ENCODE measurements around the gene TSPAN11. TPM values are rescaled to one million over a fixed set of nuclear protein-coding genes. Genes with fewer than 3 reads are reported as not detected.

The TSPAN11 gene
- total RNA-seq, 1 donor from 2014 or later: 12.4 TPM

DNA sequence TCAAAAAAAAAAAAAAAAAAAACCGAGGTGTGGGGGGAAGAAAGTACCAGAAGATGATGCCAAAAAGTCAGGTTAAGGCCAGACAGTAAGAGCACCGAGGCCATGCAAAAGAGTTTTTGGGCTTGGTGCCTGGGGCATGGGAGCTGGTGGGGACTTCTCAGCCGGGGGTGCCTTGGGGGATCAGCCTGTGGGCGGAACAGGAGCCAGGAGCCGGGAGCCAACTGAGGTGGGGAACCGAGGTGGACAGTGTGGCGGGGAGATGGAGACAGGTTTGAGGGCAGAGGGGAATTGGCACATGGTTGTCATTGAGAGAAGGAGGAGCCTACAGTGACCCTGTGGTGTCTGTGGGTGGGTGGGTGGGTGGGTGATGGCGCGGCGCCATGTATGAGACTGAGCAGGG is 33.2 kb downstream of the TSPAN11 start:
- Mint-ChIP-seq H3K36me3 (ENCODE audit: low read depth, unreplicated experiment) (peaks cover 6% of the 10 kb centered on the region), H3K27me3 (ENCODE audit: low read depth, unreplicated experiment) (peaks cover 38% of the 10 kb centered on the region), H3K27ac (ENCODE audit: unreplicated experiment) (no peak overlapping the region), H3K4me3 (ENCODE audit: unreplicated experiment) (no peak overlapping the region), H3K9me3 (ENCODE audit: unreplicated experiment) (peaks cover 2% of the 10 kb centered on the region), H3K4me1 (ENCODE audit: low read depth, unreplicated experiment) (no peaks in the 10 kb centered on the region)
- Histone ChIP-seq H3K4me3 (ENCODE audit: insufficient read depth, low read depth, low read length) (no peak overlapping the region), H4K20me1 (ENCODE audit: insufficient read depth, low read length) (no peaks in the 10 kb centered on the region), H2AFZ (ENCODE audit: low read depth, low read length) (no peak overlapping the region), H3K36me3 (ENCODE audit: insufficient read depth, low read length) (no peaks in the 10 kb centered on the region), H3K79me2 (ENCODE audit: insufficient read depth, low read length) (no peaks in the 10 kb centered on the region), H3K4me2 (ENCODE audit: low read length) (no peak overlapping the region), H3K9me3 (ENCODE audit: insufficient read depth, low read depth, low read length) (no peaks in the 10 kb centered on the region), H3K4me1 (ENCODE audit: insufficient read depth, low read length) (no peaks in the 10 kb centered on the region), H3K27ac (ENCODE audit: low read depth, low read length) (no peak overlapping the region), H3K9ac (ENCODE audit: low read length) (no peak overlapping the region), H3K27me3 (ENCODE audit: insufficient read depth, low read length) (no peaks in the 10 kb centered on the region)
- no peak for TF ChIP-seq EZH2 (IDR thresholded peaks at IDR 0.05; ENCODE audit: insufficient read depth, low read length)
- TF ChIP-seq CTCF (IDR thresholded peaks at IDR 0.05; ENCODE audit: insufficient read depth, low read depth, low read length): no peak
- FAIRE-seq: no peak
- no peak for DNase-seq (ENCODE audit: low read depth)

DNA sequence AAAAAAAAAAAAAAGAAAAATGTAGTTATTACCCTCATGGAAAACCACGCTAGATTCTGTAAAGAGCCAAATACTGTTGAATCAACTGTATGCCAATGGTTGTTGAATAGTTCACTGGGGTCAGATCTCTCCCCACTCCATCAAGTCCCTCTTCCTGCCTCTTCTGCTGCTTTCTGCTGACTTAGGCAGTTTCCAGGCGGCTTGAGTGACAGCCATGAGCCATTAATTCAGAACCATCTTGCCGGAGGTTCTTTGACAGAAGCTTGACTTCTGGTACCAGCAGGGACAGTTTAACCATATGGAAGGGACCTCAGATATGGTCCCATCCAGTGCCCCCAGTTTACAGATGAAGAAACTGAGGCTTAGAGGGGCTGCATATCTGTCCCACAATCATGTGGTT is 34.5 kb downstream of the TSPAN11 start:
- peaks cover 42% of the 10 kb centered on the region for H3K27me3 Mint-ChIP-seq (ENCODE audit: low read depth, unreplicated experiment)
- Histone ChIP-seq H3K4me3 (ENCODE audit: insufficient read depth, low read depth, low read length) (no peak overlapping the region), H3K9me3 (ENCODE audit: insufficient read depth, low read depth, low read length) (no peaks in the 10 kb centered on the region), H3K4me2 (ENCODE audit: low read length) (no peak overlapping the region), H3K79me2 (ENCODE audit: insufficient read depth, low read length) (no peaks in the 10 kb centered on the region), H3K4me1 (ENCODE audit: insufficient read depth, low read length) (no peaks in the 10 kb centered on the region), H2AFZ (ENCODE audit: low read depth, low read length) (no peak overlapping the region), H3K27me3 (ENCODE audit: insufficient read depth, low read length) (no peaks in the 10 kb centered on the region), H3K9ac (ENCODE audit: low read length) (no peak overlapping the region), H4K20me1 (ENCODE audit: insufficient read depth, low read length) (no peaks in the 10 kb centered on the region), H3K36me3 (ENCODE audit: insufficient read depth, low read length) (no peaks in the 10 kb centered on the region), H3K27ac (ENCODE audit: low read depth, low read length) (no peak overlapping the region)
- DNase-seq (ENCODE audit: low read depth) (no peak), FAIRE-seq (no peak)
- peaks cover 5% of the 10 kb centered on the region for H3K36me3 Mint-ChIP-seq (ENCODE audit: low read depth, unreplicated experiment)
- H3K4me1 Mint-ChIP-seq (ENCODE audit: low read depth, unreplicated experiment): no peaks in the 10 kb centered on the region
- TF ChIP-seq EZH2 (IDR thresholded peaks at IDR 0.05; ENCODE audit: insufficient read depth, low read length) (no peak), CTCF (IDR thresholded peaks at IDR 0.05; ENCODE audit: insufficient read depth, low read depth, low read length) (no peak)
- no peak overlapping the region for H3K27ac Mint-ChIP-seq (ENCODE audit: unreplicated experiment)
- no peak overlapping the region for H3K4me3 Mint-ChIP-seq (ENCODE audit: unreplicated experiment)
- H3K9me3 Mint-ChIP-seq (ENCODE audit: unreplicated experiment): peaks cover 2% of the 10 kb centered on the region

DNA sequence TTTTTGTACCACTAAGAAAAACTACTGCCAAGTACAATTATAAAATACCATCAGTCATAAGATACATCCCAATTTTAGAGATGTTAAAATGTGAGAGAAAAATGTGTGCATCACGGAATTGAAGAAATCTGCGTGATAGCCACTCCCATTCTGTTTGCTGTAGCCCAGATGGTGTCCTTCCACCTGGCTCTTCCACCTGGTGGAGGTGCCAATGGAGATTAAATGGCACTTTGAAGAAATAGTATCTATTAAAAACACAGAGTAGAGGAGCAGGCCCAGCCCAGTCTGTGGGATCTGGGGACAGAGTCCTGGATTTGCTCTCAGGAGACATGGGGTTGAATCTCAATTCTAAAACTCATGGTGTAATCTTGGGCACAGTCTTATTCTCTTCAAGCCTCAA is 35.5 kb downstream of the TSPAN11 start:
- H3K9me3 Mint-ChIP-seq (ENCODE audit: unreplicated experiment): peaks cover 2% of the 10 kb centered on the region
- Histone ChIP-seq H3K36me3 (ENCODE audit: insufficient read depth, low read length) (no peaks in the 10 kb centered on the region), H2AFZ (ENCODE audit: low read depth, low read length) (no peak overlapping the region), H3K79me2 (ENCODE audit: insufficient read depth, low read length) (no peaks in the 10 kb centered on the region), H3K27me3 (ENCODE audit: insufficient read depth, low read length) (no peaks in the 10 kb centered on the region), H3K9ac (ENCODE audit: low read length) (no peak overlapping the region), H4K20me1 (ENCODE audit: insufficient read depth, low read length) (no peaks in the 10 kb centered on the region), H3K27ac (ENCODE audit: low read depth, low read length) (no peak overlapping the region), H3K4me3 (ENCODE audit: insufficient read depth, low read depth, low read length) (no peak overlapping the region), H3K4me2 (ENCODE audit: low read length) (no peak overlapping the region), H3K9me3 (ENCODE audit: insufficient read depth, low read depth, low read length) (no peaks in the 10 kb centered on the region), H3K4me1 (ENCODE audit: insufficient read depth, low read length) (no peaks in the 10 kb centered on the region)
- TF ChIP-seq CTCF (IDR thresholded peaks at IDR 0.05; ENCODE audit: insufficient read depth, low read depth, low read length) (no peak), EZH2 (IDR thresholded peaks at IDR 0.05; ENCODE audit: insufficient read depth, low read length) (no peak)
- no peak overlapping the region for H3K27ac Mint-ChIP-seq (ENCODE audit: unreplicated experiment)
- no peak for DNase-seq (ENCODE audit: low read depth)
- no peak overlapping the region for H3K4me3 Mint-ChIP-seq (ENCODE audit: unreplicated experiment)
- H3K4me1 Mint-ChIP-seq (ENCODE audit: low read depth, unreplicated experiment): no peaks in the 10 kb centered on the region
- H3K27me3 Mint-ChIP-seq (ENCODE audit: low read depth, unreplicated experiment): peaks cover 45% of the 10 kb centered on the region
- H3K36me3 Mint-ChIP-seq (ENCODE audit: low read depth, unreplicated experiment): peaks cover 7% of the 10 kb centered on the region
- no peak for FAIRE-seq

Data from astrocyte (in vitro differentiated cells and primary cell).